ENCODE data around the gene IER2.

The IER2 gene

GRCh38 chr19:13152974-13153568 lies 2.9 kb downstream of the IER2 start:
- Histone ChIP-seq H3K27ac (ENCODE audit: low read length) (peak overlapping the region; percentile 65; the same call in 1 of the 2 replicates), H3K4me1 (ENCODE audit: low read length) (peaks cover 53% of the 10 kb centered on the region)

GRCh38 chr19:13153569-13154240 lies 3.5 kb downstream of the IER2 start:
- Histone ChIP-seq H3K36me3 (replicated peaks; ENCODE audit: low read depth, low read length) (peaks cover 14% of the 10 kb centered on the region), H3K4me3 (ENCODE audit: low read length) (peak overlapping the region; percentile 76), H3K79me2 (ENCODE audit: low read length) (peaks cover 28% of the 10 kb centered on the region), H4K20me1 (ENCODE audit: insufficient read depth, low read length) (no peaks in the 10 kb centered on the region), H3K4me1 (ENCODE audit: low read length) (peaks cover 53% of the 10 kb centered on the region), H3K27ac (ENCODE audit: low read length) (no peak overlapping the region), H2AFZ (ENCODE audit: low read depth, low read length) (no peak overlapping the region), H3K4me2 (ENCODE audit: low read length) (peak overlapping the region; percentile 81), H3K27me3 (ENCODE audit: low read depth, low read length) (no peaks in the 10 kb centered on the region), H3K9me3 (ENCODE audit: insufficient read depth, low read length) (no peaks in the 10 kb centered on the region), H3K9ac (ENCODE audit: low read length) (no peak overlapping the region)
- TF ChIP-seq EZH2phosphoT487 (IDR thresholded peaks at IDR 0.05; ENCODE audit: low read depth) (no peak), CTCF (IDR thresholded peaks at IDR 0.05; ENCODE audit: low read depth, low read length) (no peak)

More at GRCh38 chr19:13152974-13153568, 2.9 kb downstream of the IER2 start:
- TF ChIP-seq CTCF (IDR thresholded peaks at IDR 0.05; ENCODE audit: low read depth, low read length), result no peak
- TF ChIP-seq EZH2phosphoT487 (IDR thresholded peaks at IDR 0.05; ENCODE audit: low read depth), result no peak
- Histone ChIP-seq H2AFZ (ENCODE audit: low read depth, low read length) (no peak overlapping the region), H3K9me3 (ENCODE audit: insufficient read depth, low read length) (no peaks in the 10 kb centered on the region), H3K36me3 (replicated peaks; ENCODE audit: low read depth, low read length) (peaks cover 14% of the 10 kb centered on the region), H3K9ac (ENCODE audit: low read length) (peak overlapping the region; percentile 85), H3K27me3 (ENCODE audit: low read depth, low read length) (no peaks in the 10 kb centered on the region), H3K4me2 (ENCODE audit: low read length) (peak overlapping the region; percentile 94), H3K79me2 (ENCODE audit: low read length) (peaks cover 28% of the 10 kb centered on the region), H3K4me3 (ENCODE audit: low read length) (peak overlapping the region; percentile 89), H4K20me1 (ENCODE audit: insufficient read depth, low read length) (no peaks in the 10 kb centered on the region)

GRCh38 chr19:13154241-13154778 lies 4.1 kb downstream of the IER2 start:
- H3K4me2 ChIP-seq (ENCODE audit: low read length), result peak overlapping the region; percentile 81
- H3K27ac ChIP-seq (ENCODE audit: low read length), result peak overlapping the region; percentile 54
- H3K4me3 ChIP-seq (ENCODE audit: low read length), result peak overlapping the region; percentile 76
- no peak for TF ChIP-seq EZH2phosphoT487 (IDR thresholded peaks at IDR 0.05; ENCODE audit: low read depth)
- H3K9ac ChIP-seq (ENCODE audit: low read length), result peak overlapping the region; percentile 58
- peaks cover 14% of the 10 kb centered on the region for H3K36me3 ChIP-seq (replicated peaks; ENCODE audit: low read depth, low read length)
- no peaks in the 10 kb centered on the region for H3K27me3 ChIP-seq (ENCODE audit: low read depth, low read length)
- peaks cover 53% of the 10 kb centered on the region for H3K4me1 ChIP-seq (ENCODE audit: low read length)
- H2AFZ ChIP-seq (ENCODE audit: low read depth, low read length), result no peak overlapping the region
- H3K9me3 ChIP-seq (ENCODE audit: insufficient read depth, low read length), result no peaks in the 10 kb centered on the region
- H3K79me2 ChIP-seq (ENCODE audit: low read length), result peaks cover 28% of the 10 kb centered on the region
- H4K20me1 ChIP-seq (ENCODE audit: insufficient read depth, low read length), result no peaks in the 10 kb centered on the region

- H3K4me3 ChIP-seq (ENCODE audit: low read length), result peak overlapping the region; percentile 76
- no peak overlapping the region for H2AFZ ChIP-seq (ENCODE audit: low read depth, low read length)
- H3K36me3 ChIP-seq (replicated peaks; ENCODE audit: low read depth, low read length), result peaks cover 14% of the 10 kb centered on the region
- peak overlapping the region; percentile 54 for H3K27ac ChIP-seq (ENCODE audit: low read length)
- H3K79me2 ChIP-seq (ENCODE audit: low read length), result peaks cover 28% of the 10 kb centered on the region
- peak overlapping the region; percentile 81 for H3K4me2 ChIP-seq (ENCODE audit: low read length)
- peaks cover 53% of the 10 kb centered on the region for H3K4me1 ChIP-seq (ENCODE audit: low read length)
- no peaks in the 10 kb centered on the region for H4K20me1 ChIP-seq (ENCODE audit: insufficient read depth, low read length)
- H3K9ac ChIP-seq (ENCODE audit: low read length), result peak overlapping the region; percentile 58
- H3K27me3 ChIP-seq (ENCODE audit: low read depth, low read length), result no peaks in the 10 kb centered on the region
- no peaks in the 10 kb centered on the region for H3K9me3 ChIP-seq (ENCODE audit: insufficient read depth, low read length)
- TF ChIP-seq EZH2phosphoT487 (IDR thresholded peaks at IDR 0.05; ENCODE audit: low read depth), result no peak
- TF ChIP-seq CTCF (IDR thresholded peaks at IDR 0.05; ENCODE audit: low read depth, low read length), result peak; percentile 50
These were observed 4.8 kb downstream of the IER2 start for GRCh38 chr19:13154911-13155471.

Data from OCI-LY3 (cell line).